ENCODE results near the gene GSE1.
"Not testable (repeated sequence)": the region's sequence is repeated elsewhere in the genome, so short reads cannot be mapped to it uniquely, and the experiment has no call there.

Gene GSE1

GRCh38 chr16:85591381-85591780, 21.7 kb upstream of the GSE1 start:
- no peak for DNase-seq (ENCODE audit: low read depth)

DNA sequence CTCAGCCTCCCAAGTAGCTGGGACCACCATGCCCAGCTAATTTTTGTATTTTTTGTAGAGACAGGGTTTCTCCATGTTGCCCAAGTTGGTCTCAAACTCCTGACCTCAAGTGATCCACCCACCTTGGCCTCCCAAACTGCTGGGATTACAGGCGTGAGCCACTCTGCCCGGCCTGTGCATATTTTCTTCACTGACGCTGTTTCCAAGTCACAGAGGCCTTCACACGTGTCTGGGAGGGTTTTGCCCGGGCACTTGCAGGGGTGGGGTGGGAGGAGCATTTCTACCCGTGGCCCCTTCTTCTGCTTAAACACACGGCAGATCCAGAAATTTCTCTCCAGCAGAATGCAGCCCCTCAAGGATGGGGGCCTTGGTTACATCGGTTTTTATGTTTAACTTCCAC, 20.8 kb upstream of the GSE1 start:
- DNase-seq (ENCODE audit: low read depth), result not testable (repeated sequence)

DNA sequence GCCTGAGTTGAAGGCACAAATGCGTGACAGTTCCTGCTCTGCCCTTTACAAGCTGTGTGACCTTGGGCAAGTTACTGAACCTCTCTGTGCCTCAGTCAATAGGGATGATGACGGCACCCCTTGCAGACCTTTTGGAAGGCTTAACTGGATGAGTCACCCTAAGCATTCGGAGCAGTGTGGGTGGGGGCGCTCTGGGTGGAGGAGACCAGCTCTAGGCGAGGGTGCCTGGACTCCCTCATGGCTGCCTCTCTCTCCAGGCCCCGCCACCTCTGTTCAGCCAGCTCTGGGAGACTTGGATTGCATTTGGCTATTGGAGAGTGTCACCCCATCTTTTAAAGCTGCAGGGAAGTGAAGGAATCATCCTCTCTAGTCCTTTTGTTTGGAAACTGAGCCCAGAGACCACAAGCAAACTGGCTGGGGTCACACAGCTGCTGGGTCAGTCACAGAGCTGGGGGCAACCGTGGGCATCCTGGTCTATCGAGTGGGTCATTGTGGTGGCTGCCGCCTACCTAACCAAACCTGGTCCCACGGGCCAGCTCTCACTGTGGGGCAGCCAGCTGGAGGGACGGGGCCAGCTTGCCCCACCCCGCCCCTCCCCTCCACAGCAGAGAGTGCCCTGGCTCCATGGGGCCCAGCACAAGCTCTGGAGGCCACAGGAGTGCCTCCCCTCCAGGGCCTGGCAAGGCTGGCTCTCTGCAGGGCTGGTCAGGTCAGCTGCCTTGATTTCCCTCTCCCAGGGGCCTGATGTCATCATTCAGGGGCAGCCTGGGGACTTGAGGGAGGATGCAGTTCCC, 20.2 kb upstream of the GSE1 start:
- DNase-seq (ENCODE audit: low read depth), result no peak

DNA sequence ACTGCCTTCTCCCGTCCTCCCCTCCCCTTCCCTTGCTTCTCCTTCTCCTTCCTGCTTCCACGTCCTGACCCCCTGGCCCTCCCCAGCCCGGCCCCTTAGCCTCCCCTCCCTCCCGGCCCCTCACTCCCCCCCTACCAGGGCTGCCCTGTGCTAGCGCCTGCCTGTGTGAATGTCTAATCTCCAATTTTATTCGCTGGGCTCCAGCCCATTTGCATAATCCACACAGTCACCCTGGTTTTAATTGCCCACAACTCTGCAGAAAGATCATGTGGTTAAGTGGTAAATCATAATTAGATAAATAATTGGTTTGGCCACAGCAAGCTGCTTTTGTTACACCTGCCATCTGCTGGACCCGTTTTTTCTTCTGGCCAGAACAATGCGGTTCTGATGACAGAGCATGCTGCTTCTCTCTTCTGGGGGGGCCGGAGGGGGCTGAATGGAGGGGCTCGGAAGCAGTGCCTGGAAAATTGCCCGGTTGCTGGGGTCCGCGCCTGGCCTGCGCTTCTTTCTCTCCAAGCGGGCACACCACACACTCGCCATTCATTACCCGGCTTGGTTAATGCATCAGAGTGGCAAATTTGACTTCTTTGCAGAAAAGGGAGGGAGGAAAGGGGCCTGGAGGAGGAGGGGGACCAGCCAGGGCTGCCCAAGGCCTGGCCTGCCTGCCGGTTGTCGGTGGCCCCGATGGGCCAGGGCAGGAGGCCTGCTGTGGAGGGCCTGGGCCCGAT, 19.5 kb upstream of the GSE1 start:
- no peak for DNase-seq (ENCODE audit: low read depth)

DNA sequence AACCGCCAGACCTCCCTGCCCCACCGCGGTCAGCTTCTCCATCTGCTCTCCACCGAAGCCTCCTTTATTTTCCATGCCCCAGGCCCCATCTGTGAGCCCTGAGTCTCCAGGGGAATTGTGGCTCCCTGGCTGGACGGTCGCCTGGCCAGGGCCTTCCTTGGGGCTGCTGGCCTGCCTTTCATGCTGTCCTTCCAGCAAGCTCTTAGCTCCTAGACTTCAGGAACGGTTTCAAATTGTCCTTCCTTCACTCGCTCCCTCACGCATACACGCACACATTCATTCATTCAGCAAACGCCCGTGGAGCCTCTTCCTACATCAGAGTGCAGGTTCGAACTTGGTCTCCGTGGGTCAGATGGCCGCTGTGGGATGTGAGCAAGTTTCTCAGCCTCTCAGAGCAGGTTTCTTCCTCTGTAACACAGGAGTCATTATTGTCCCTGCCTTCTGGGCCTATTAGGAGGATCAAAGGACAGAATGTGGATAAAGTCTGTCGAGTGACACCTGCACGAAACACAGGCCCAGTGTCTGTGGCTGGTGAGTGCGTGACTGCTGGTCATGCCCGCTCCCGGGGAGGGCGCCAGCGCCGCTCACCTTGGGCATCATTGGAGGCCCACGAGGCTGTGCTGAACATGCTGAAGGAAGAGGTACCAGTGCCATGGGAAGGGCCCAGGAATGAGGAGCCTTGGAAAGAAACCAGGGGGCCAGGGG, 18.7 kb upstream of the GSE1 start:
- no peak for DNase-seq (ENCODE audit: low read depth)

DNA sequence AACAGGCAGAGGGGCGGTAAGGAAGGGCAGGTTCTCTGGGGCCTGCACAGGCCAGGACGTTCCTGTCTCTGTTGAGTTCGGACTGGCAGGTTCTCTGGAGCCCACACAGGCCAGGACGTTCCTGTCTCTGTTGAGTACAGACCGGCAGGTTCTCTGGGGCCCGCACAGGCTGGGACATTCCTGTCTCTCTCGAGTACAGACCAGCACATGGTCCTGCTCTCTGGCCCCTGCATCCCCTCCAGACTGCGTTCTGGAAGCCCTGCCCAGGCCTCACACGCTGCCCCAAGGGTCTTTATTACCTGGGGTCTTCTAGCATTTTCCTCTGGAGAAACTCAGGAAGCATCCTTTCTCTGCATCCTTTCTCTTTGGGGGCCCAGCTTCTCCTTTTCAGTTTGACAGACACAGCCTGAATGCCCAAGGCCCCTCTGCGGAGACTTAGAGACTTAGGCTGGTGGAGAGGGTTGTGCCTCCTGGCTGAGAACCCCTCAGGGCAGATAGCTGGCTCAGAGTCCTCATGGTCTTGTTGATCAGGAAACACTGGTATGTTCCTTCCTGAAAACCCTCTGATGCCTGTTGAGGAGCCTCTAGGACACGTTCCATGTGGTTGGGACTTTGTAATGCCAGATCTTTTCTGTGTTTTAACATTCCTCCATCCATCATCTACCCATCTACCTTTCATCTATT, 18.0 kb upstream of the GSE1 start:
- DNase-seq (ENCODE audit: low read depth), result no peak

DNA sequence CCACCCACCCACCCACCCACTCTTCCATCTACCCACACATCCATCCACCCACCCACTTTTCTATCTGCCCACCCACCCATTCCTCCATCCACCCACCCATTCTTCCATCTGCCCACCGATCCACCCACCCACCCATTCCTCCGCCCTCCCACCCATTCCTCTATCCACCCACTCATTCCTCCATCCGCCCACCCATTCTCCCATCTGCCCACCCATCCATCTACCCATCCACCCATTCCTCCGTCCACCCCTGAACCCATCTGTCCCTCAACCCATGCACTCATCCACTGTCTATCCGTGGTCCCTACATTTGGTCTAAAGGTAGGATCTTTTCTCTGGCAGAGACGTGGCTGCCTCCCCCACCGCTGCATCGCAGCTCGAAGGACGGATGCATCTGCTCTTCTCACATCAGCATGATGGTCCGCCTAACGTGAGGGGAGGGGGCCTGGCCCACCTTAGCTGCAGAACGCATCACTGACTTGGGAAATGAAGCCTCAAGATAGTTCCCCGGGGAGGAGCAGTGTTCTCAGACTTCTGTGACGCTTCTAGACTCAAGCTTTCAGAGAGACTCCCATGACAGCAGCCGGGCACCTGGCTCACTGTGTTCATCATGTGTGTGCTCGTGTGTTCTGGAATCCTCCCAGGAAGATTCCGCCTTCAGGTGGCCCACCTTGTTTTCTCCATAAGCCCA, 17.2 kb upstream of the GSE1 start:
- no peak for DNase-seq (ENCODE audit: low read depth)

DNA sequence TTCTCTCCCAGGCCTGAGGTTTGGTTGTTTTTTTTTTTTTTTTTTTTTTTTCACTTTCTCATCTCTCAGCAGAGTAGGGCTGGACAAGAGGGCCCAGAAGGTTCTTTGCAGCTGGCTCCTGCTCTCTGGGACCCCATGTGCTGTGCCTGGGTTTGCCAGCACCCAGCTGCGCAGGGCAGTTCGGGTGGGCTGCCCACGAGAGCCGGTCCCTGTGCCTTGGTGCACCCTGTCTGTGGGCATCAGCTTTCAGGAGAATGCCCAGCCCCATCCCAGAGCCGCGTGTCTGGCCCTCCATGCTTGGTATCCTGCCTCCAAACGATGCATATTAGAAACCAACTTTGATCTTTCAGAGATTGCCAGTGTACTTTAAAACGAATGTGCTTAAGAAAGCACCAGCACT, 15.0 kb upstream of the GSE1 start:
- DNase-seq (ENCODE audit: low read depth), result no peak

- DNase-seq (ENCODE audit: low read depth), result no peak
These were observed 13.0 kb upstream of the GSE1 start for GRCh38 chr16:85600078-85600477.

DNA sequence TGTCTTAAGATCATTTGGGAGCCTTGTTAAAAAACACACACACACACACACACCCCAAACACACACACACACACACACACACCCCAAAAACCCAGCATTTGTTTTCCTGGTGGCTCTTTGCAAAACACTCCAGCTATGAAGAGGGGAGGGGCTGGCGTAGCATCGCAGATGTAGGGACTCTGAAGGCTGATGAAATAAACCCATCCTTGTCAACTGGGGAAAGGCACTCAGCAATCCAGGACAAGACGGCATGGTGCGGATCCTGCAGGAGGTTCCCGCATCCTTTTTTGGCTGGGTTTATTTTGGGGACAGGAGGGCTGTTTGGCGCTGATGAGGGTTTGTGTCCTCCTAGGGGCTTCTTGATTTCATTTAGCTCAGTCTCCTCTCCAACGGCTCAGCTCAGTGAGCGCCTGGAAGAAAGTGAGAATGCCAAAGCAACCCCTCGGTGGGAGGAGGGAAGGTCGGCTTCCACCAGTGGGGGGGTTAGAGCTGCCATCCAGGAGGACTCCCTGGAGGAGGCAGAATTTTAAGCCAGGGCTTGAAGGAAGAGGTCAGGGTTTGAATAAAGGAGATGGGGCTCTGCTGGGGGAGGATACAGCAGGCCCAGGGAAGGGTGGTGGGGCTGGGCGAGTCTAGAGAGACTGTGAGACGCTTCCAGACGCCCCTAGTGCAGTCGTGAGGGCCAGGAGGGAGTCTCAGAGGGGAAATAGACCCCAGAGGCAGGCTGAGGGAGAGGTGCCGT, 12.4 kb upstream of the GSE1 start:
- DNase-seq (ENCODE audit: low read depth), result no peak

- no peak for DNase-seq (ENCODE audit: low read depth)
These were observed 11.9 kb upstream of the GSE1 start for GRCh38 chr16:85601272-85601639.

DNA sequence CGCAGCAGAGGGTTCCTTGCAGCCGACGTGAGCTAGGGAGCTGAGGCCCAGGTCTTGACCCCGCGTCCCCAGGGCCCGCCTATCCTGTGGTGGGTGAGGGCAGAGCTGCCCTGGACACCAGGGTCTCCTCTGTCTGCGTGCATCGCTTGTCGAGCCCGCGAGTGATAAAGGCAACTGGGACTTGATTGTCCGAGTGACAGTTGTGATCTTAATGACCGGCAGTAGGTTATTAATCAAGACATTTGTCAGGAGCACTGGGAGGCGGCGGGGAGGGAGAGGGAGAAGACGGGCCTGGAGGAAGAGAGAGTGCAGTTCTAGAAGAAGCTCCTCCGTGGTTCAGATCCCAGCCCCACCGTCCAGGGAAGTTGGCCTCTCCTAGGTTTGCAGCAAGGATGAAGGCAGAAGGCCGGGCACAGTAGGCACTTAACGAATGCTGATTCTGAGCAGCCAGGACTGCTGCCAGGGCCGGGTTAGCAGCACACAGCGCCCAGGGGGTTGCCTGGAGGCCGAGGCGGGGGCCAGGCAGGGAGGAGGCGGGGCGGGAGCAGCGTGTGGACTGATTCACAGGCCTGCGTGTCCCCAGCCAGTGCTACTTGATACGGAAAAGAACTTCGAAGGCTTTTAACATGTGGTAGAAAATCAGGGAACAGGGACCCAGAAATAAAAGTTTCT, 11.3 kb upstream of the GSE1 start:
- no peak for DNase-seq (ENCODE audit: low read depth)

- DNase-seq (ENCODE audit: low read depth), result no peak
These were observed 10.5 kb upstream of the GSE1 start for GRCh38 chr16:85602402-85603202.

- DNase-seq (ENCODE audit: low read depth), result no peak
These were observed 9.8 kb upstream of the GSE1 start for GRCh38 chr16:85603203-85603755.

- DNase-seq (ENCODE audit: low read depth), result no peak
These were observed 8.9 kb upstream of the GSE1 start for GRCh38 chr16:85604145-85604705.

DNA sequence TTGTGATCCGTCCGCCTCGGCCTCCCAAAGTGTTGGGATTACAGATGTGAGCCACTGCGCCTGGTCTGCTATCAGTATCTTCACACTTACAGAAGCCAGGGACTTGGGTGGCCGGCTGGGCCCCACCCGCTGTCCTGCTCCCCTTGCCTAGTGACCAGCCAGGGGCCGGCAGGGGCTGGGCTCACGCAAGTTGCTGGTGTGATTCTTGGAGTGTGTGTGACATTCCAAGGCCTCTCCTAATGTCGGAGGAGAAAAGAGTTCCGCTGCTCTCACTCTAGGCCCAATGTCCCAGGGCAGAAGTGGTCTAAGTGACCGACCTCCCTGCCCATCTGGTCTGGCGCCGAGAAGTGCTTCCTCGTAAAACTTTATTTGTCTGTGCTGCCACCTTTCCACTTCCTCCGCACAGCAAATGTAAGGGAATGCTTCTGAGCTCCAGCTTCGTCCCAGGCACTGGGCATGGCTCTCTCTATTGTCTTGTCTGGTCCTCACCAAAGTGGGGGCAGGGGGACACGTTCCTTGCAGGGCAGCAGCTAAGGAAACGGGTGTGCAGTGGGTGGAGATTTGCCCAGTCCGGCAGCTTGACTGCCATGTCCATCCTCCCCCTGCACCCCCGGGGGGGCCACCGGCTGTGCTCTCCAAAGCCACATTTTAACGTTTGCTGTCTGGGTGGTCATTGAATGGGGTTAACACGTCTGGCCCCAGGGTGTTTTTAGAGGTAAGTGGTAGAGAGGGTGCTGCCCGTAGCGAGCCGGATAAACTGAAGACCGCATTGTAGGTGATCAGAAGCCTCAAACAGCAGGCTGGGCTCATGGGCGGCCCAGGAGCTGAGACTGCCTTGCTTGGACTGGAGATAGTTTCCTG, 7.8 kb upstream of the GSE1 start:
- no peak for DNase-seq (ENCODE audit: low read depth)

GRCh38 chr16:85605912-85606841, 6.9 kb upstream of the GSE1 start:
- no peak for DNase-seq (ENCODE audit: low read depth)

Measured in HS-27A (cell line).